HG02571 (cell line): Measurements from ENCODE around the gene SHISA3.

Source experiments
- ATAC-seq: cut with Tn5 transposase; IDR thresholded peaks from one replicate; pipeline ENCODE4 v1.9.1; 2021; ENCODE audit warnings: mild to moderate bottlenecking, moderate library complexity; ENCODE audit not compliant: unreplicated experiment

The SHISA3 gene

DNA sequence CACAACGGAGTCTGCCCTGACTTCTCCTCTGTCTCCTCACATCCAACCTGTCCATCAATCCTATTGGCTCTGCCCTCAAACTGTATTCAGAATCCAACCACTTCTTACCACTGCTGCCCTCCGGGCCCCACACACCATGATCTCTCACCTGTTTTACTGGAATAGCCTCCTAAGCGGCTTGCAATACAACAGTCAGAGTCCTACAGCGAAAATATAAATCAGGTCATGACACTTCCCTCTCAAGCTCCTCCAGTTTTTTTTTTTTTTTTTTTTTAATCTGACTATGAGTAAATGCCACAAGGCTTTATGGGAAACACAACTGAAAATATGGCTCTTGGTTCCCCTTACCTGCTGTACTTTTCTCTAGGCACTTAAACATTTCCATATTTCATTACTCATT is 42.8 kb downstream of the SHISA3 start:
- ATAC-seq: no peak

GRCh38 chr4:42442601-42443000 is 45.3 kb downstream of the SHISA3 start:
- no peak for ATAC-seq

- no peak for ATAC-seq
Measured at GRCh38 chr4:42445038-42445437, 47.8 kb downstream of the SHISA3 start.

DNA sequence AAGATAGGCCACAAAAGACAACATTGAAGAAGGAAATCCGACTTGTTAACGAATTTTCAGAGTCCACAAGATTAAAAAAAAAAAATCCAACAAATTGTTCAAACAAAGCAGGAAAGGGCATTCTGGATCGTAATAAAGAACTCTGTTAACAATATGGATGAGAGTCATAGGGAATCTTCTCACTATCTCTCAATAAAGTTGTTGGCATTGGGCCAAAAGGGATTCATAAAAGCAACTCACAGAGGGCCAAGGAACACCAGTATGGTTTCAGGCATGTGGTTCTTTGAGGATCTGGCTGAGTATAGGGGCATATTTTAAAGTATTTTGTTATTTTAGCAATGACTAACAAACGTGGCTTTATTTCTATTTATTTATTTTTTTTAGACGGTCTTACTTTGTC is 49.5 kb downstream of the SHISA3 start:
- ATAC-seq: no peak
